GM12875 (cell line): ENCODE data around the gene DCHS2.

ENCODE experiments used
- H3K4me3 ChIP-seq: one replicate; pipeline ENCODE4 v1.5.1; 2011; ENCODE audit warnings: low read depth, low read length, control low read depth
- CTCF ChIP-seq: IDR thresholded peaks from 2 replicates; pipeline ENCODE4 v1.5.1; 2011; ENCODE audit warnings: low read depth, mild to moderate bottlenecking, control low read depth, inconsistent platforms, low read length, moderate library complexity, borderline replicate concordance; ENCODE audit not compliant: insufficient read depth

The DCHS2 gene

GRCh38 chr4:154317201-154317999, 174.2 kb downstream of the DCHS2 start:
- H3K4me3 ChIP-seq: no peak overlapping the region
- no peak for TF ChIP-seq CTCF

GRCh38 chr4:154315741-154316140, 175.9 kb downstream of the DCHS2 start:
- H3K4me3 ChIP-seq: no peak overlapping the region
- no peak for TF ChIP-seq CTCF

GRCh38 chr4:154314248-154314647, 177.4 kb downstream of the DCHS2 start:
- no peak for TF ChIP-seq CTCF
- no peak overlapping the region for H3K4me3 ChIP-seq

- H3K4me3 ChIP-seq: no peak overlapping the region
- no peak for TF ChIP-seq CTCF
Measured at GRCh38 chr4:154313004-154313585, 178.5 kb downstream of the DCHS2 start.

GRCh38 chr4:154312246-154312645, 179.4 kb downstream of the DCHS2 start:
- no peak overlapping the region for H3K4me3 ChIP-seq
- no peak for TF ChIP-seq CTCF

- H3K4me3 ChIP-seq: no peak overlapping the region
- TF ChIP-seq CTCF: no peak
Measured at GRCh38 chr4:154310578-154310977, 181.0 kb downstream of the DCHS2 start.

- H3K4me3 ChIP-seq: no peak overlapping the region
- no peak for TF ChIP-seq CTCF
Measured at GRCh38 chr4:154308207-154308606, 183.4 kb downstream of the DCHS2 start.
